GM12875 (cell line): Measurements from ENCODE around the gene PBX3.
A peak's percentile ranks its signal among the peaks of the same experiment; 100 is the strongest.

Experiments
- H3K4me3 ChIP-seq: one replicate; pipeline ENCODE4 v1.5.1; 2011; ENCODE audit warnings: low read depth, low read length, control low read depth
- TF ChIP-seq, protein P1 (sequence below): IDR thresholded peaks from 2 replicates; pipeline ENCODE4 v1.5.1; 2011; ENCODE audit warnings: low read depth, mild to moderate bottlenecking, control low read depth, inconsistent platforms, low read length, moderate library complexity, borderline replicate concordance; ENCODE audit not compliant: insufficient read depth

PBX3 gene

DNA sequence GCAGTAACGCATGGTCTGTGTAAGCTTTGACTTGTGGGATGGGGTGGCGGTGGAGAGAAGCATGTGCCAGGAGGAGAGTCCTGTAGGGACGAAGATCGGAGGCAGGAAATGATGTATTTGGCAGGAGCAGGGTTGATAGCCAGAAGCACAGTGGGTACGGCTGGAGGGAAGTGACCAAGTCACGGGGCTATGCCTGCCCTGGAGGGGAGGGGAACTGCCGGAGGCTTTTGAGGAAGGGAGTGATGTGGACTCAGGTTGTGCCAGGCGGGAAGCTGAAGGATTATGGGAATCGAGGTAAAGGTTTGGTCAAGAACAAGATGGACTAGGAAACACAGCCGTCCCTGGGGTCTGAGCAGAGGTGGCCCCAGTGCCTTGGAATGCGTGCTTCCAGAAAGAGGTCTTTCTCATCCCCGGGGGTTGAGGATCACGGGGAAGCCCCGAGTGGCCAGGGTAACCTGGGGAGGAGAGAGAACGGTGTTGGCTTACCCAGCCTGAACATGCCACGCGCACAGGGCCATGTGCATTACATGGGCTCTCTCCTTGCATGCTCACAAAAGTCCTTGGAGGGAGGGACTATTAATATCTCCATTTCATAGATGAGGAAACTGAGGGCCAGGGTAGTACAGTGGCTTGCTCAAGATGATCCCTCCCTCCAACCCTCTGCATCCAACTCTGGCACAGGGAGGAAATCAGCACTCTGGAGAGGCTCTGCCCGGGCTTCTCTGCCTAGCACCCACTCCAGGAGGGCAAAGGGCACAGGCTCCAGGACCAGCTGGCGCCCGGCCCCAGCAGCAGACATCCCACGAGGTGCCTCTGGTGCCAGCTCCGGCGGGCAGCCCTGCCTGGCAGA is 253.8 kb downstream of the PBX3 start:
- TF ChIP-seq, protein P1, sequence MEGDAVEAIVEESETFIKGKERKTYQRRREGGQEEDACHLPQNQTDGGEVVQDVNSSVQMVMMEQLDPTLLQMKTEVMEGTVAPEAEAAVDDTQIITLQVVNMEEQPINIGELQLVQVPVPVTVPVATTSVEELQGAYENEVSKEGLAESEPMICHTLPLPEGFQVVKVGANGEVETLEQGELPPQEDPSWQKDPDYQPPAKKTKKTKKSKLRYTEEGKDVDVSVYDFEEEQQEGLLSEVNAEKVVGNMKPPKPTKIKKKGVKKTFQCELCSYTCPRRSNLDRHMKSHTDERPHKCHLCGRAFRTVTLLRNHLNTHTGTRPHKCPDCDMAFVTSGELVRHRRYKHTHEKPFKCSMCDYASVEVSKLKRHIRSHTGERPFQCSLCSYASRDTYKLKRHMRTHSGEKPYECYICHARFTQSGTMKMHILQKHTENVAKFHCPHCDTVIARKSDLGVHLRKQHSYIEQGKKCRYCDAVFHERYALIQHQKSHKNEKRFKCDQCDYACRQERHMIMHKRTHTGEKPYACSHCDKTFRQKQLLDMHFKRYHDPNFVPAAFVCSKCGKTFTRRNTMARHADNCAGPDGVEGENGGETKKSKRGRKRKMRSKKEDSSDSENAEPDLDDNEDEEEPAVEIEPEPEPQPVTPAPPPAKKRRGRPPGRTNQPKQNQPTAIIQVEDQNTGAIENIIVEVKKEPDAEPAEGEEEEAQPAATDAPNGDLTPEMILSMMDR, result no peak
- H3K4me3 ChIP-seq, result no peak overlapping the region

DNA sequence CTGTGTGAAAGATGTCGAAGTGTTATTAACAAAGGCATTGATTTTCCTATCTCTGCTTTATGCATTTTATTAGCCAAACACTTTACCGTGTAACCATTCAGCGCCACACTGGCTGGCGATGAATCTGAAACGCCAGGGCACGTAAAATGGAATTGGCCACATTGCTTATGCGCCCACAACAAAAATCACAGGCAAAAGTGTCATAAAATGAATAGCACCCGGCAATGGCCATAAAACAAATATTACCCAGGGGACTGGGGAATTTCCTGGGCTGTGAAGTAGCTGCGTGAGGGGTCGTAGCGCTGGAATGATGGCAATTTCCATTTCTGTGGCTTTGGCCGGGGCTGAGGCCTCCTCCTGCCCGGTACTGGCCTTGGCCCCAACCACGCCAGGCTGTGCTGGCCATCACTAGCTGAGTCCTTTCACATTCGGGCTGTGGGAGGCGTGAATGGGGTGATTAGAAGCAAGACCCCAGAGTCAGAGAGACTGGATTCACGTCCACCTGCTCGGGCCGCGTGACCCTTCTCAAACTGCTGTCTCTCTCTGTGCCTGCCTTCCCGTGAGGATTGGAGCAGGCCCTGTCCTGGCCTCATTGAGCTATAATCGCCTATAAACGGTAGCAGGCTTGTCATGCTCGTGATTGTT is 254.5 kb downstream of the PBX3 start:
- TF ChIP-seq, protein P1, result no peak
- H3K4me3 ChIP-seq, result no peak overlapping the region

DNA sequence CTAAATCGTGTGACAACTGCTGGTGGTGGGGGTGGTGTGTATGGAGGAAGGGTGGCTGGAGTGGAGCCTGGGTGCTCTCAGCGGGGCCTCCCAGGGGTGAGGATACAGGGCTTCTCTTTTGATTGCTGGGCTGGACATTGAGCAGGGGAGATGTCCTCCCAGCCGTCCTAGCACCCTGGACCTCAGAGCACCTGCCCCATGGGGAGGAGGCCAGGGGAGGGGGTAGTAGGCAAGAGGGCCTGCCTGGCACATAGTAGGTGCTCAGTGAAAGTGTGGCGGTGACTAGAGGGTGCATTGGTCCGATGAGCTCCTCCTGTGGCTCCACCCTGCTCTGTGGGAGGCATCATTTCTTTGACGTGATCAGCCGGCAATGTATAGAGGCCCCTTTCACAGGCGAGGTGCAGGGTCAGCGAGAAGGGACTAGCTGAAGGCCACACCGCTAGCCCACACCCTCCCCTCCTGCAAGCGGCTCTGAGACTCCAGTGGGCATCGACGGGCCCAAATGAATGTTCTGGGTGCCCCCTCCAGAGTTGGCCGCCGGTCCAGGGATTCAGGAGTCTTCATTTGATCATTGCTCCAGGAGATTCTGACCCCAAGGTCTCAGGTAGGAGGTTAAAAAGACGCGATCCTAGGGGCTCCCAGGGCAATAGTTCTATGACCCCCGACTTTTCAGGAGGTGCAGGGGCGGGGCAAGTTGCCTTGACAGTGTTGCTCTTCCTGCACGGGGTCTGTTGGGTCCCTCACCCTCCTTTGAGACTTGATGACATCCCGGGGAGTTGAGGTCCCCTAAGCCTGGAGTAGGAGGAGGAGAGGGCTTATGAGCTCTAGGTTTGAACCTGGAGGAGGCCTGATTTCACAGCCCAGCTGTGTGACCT is 255.5 kb downstream of the PBX3 start:
- no peak overlapping the region for H3K4me3 ChIP-seq
- TF ChIP-seq, protein P1, result no peak

DNA sequence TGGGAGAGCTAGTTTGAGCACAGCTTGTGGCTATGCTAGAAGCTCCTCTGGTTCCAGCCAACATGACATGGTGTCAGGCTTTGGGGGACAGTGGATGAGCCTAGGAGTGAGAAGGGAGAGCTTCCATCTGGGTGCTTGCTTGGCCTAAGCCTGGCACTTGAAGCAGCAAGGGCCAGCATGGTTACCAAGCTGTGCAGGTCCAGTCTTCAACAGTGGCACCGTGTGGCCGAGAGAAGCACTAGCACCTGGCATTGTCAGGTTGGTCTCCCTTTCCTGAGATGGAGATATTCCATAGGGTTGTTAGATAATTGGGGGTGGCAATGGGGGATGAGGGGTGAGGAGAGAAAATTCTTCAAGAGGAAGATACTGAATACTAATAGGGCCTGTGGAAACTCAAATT is 261.9 kb downstream of the PBX3 start:
- TF ChIP-seq, protein P1, result peak; percentile 18; the same call in 1 of the 2 replicates
- no peak overlapping the region for H3K4me3 ChIP-seq

DNA sequence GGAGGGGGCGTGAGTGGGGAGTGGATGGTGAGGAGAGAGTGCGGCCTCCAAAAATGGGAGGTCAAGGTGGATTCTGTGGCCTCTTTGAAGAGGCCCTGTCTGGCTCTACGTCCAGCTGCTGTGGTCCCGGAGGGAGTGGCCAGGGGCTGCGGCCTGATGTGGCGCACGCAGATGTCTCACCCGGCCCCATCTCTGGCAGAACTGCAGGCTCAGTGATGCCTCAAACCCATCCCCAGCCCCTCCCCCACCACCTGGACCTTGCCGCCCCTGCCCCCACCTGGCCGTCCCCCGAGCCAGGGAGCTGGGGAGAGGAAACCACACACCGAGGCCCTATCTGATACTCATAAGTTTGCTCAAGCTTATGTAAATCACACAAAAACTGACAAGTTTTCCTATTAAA is 267.6 kb downstream of the PBX3 start:
- TF ChIP-seq, protein P1, result no peak
- H3K4me3 ChIP-seq, result no peak overlapping the region

DNA sequence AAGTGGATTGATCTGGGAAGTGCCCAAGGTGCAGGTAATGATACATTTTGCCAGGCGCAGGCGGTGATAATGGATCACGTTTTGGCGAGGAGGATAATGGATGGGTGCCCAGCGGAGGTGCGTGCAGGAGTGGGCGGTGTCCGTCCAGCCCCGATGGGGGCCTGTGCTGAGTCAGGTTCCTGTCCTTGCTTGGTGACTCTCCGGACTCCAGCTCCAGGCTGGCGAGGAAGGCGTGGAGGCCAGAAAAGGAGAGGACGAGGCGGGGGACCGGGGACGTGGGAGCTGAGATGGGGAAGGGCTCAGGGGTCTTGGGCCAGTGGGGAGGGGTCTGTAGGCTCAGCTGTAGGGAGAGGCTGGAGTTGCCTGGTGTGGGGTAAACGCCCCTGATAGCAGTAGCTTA is 268.3 kb downstream of the PBX3 start:
- TF ChIP-seq, protein P1, result no peak
- H3K4me3 ChIP-seq, result no peak overlapping the region
